SK-N-SH (cell line): Measurements from ENCODE around the gene HMGB1. TPM values are rescaled to one million over a fixed set of nuclear protein-coding genes. Genes with fewer than 3 reads are reported as not detected.

ENCODE experiments used
- polyA plus RNA-seq, 3 experiments: library from polyadenylated mRNA; depleted of rRNA; stranded (reverse); fragments of >200 nt; gene quantifications; 2 replicates each; pipeline ENCODE4 v1.2.3, GENCODE V29; 2012

The HMGB1 gene
- polyA plus RNA-seq, 1 of the 3 experiments (the other 2 are of a cell fraction) = 166 TPM

Other genes with a start within 250 kb of the HMGB1 start
- gene KATNAL1, start 158.4 kb downstream of the HMGB1 start, polyA plus RNA-seq (2012; rRNA removed) = 5.1 and 6.1 TPM in 2 replicates
- gene UBE2L5, start 43.4 kb downstream of the HMGB1 start, polyA plus RNA-seq (2012; rRNA removed) = 0.02 and 0.15 TPM in 2 replicates
- gene USPL1, start 152.0 kb upstream of the HMGB1 start, polyA plus RNA-seq (2012; rRNA removed) = 6.4 and 9.2 TPM in 2 replicates